ENCODE results near the gene NKX2-3. TPM values are rescaled to one million over a fixed set of nuclear protein-coding genes. Genes with fewer than 3 reads are reported as not detected.

NKX2-3 gene
- total RNA-seq, 1 donor from 2014 or later = not detected

DNA sequence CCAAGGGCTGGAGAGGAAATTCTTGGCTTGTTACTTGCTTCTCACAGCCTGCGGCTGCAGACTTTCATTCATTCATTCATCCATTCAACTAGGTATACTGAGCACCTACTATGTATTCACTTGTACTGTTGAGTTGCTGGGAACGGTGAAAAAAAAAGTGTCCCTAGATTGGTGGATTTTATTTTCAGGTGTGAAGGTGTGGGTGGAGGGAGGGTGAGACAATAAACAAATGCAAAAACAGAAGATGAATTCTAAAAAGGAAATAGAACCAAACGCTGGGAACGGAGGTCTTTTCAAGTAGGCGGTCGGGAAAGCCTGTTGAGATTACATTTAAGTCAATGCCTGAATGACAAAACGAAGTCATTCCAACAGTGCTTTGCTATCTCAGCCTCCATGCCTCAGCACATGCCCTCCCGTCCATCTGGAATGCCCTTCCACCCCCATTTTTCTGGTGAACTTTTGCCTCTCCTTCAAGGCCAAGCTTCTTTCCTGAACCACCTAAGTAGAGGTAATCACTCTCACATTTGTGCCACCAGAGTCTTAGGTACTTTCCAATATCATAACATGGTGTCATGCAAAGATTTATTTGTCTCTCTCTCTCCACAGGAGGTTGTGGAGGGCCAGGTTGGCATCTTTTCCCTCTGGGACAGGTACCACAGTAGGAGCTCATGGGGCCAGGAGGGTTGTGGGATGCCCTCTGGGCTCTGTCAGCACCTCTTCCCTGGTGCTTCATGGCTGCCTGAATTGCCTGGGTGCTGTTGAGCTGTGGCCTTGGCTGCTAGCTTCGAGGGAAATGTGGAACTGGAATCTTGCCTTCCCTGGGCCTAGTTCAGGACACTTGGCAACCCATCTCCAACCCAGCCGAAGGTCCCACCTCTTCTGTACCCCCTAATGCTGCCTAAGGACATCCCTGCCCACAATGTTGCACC lies 5.5 kb downstream of the NKX2-3 start:
- Mint-ChIP-seq H3K36me3 (ENCODE audit: insufficient read depth) (no peaks in the 10 kb centered on the region), H3K4me3 (ENCODE audit: low read depth) (no peak overlapping the region), H3K9me3 (ENCODE audit: low read depth) (no peaks in the 10 kb centered on the region), H3K4me1 (ENCODE audit: low read depth) (peaks cover 12% of the 10 kb centered on the region), H3K27me3 (peaks cover 91% of the 10 kb centered on the region), H3K27ac (no peak overlapping the region)
- TF ChIP-seq, protein P1, sequence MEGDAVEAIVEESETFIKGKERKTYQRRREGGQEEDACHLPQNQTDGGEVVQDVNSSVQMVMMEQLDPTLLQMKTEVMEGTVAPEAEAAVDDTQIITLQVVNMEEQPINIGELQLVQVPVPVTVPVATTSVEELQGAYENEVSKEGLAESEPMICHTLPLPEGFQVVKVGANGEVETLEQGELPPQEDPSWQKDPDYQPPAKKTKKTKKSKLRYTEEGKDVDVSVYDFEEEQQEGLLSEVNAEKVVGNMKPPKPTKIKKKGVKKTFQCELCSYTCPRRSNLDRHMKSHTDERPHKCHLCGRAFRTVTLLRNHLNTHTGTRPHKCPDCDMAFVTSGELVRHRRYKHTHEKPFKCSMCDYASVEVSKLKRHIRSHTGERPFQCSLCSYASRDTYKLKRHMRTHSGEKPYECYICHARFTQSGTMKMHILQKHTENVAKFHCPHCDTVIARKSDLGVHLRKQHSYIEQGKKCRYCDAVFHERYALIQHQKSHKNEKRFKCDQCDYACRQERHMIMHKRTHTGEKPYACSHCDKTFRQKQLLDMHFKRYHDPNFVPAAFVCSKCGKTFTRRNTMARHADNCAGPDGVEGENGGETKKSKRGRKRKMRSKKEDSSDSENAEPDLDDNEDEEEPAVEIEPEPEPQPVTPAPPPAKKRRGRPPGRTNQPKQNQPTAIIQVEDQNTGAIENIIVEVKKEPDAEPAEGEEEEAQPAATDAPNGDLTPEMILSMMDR (IDR thresholded peaks at IDR 0.05; ENCODE audit: unreplicated experiment) = no peak
- DNase-seq (ENCODE audit: low spot score, unreplicated experiment) = no peak

DNA sequence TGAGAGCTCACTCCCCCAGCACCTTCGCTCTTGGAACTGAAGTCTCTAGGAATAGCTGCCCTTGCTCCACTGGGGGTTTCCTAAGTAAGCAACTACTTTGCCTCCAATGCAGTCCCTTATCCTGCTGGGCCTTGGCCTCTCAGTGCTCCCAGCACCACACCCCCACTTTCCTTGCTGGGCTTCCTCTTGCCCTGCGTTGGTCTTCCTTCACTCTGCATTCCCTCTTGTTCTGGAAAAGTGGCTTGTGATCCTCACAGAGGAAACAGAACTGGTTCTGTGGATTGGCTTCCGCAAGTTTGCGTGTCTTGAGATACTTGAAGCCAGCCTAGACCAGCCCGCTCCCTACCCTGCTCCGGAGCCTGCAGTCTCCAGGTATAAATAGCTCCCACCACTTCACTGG lies 6.4 kb downstream of the NKX2-3 start:
- peaks cover 91% of the 10 kb centered on the region for H3K27me3 Mint-ChIP-seq
- TF ChIP-seq, protein P1 (IDR thresholded peaks at IDR 0.05; ENCODE audit: unreplicated experiment) = no peak
- H3K36me3 Mint-ChIP-seq (ENCODE audit: insufficient read depth) = no peaks in the 10 kb centered on the region
- DNase-seq (ENCODE audit: low spot score, unreplicated experiment) = no peak
- peaks cover 12% of the 10 kb centered on the region for H3K4me1 Mint-ChIP-seq (ENCODE audit: low read depth)
- H3K27ac Mint-ChIP-seq = no peak overlapping the region
- no peaks in the 10 kb centered on the region for H3K9me3 Mint-ChIP-seq (ENCODE audit: low read depth)
- no peak overlapping the region for H3K4me3 Mint-ChIP-seq (ENCODE audit: low read depth)

DNA sequence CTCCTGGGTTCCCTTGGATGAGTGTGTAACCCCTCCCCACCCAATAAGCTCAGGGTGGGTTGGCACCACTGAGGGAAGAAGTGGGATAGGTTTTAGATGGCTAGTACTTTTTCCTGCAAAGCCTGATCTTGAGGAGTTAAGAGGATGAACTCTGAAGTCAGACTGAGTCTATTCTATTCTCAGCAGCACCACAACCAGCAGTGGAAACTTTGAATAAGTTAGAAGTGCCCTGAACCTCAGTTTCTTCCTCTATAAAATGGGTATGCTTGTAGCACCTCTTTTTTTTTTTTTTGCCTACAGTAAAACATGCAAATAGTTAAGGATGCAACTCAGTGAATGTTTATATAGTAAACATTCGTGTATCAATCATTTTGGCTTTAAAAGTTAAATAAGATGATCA lies 7.1 kb downstream of the NKX2-3 start:
- no peak overlapping the region for H3K4me3 Mint-ChIP-seq (ENCODE audit: low read depth)
- DNase-seq (ENCODE audit: low spot score, unreplicated experiment) = no peak
- peaks cover 12% of the 10 kb centered on the region for H3K4me1 Mint-ChIP-seq (ENCODE audit: low read depth)
- H3K27ac Mint-ChIP-seq = no peak overlapping the region
- peaks cover 91% of the 10 kb centered on the region for H3K27me3 Mint-ChIP-seq
- TF ChIP-seq, protein P1 (IDR thresholded peaks at IDR 0.05; ENCODE audit: unreplicated experiment) = no peak
- H3K9me3 Mint-ChIP-seq (ENCODE audit: low read depth) = no peaks in the 10 kb centered on the region
- no peaks in the 10 kb centered on the region for H3K36me3 Mint-ChIP-seq (ENCODE audit: insufficient read depth)

DNA sequence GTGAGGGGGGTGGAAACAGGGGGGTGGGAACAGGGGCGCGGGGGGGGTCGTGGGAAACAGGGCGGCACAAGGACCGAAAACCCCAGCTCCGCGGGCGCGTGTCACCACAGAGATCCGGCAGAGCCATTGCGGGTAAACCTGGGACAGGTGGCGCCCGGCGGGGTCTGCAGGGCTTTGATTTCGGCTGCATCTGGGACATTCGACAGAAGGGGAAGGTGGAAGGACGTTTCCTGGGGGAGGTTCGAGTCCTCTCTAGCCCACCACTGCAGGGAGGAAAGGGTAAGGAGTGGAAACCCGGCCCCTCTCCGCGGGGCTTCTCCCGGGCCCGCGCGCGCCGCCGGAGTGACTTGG lies 7.5 kb downstream of the NKX2-3 start:
- TF ChIP-seq, protein P1 (IDR thresholded peaks at IDR 0.05; ENCODE audit: unreplicated experiment) = no peak
- H3K27ac Mint-ChIP-seq = no peak overlapping the region
- H3K27me3 Mint-ChIP-seq = peaks cover 93% of the 10 kb centered on the region
- peaks cover 12% of the 10 kb centered on the region for H3K4me1 Mint-ChIP-seq (ENCODE audit: low read depth)
- H3K36me3 Mint-ChIP-seq (ENCODE audit: insufficient read depth) = no peaks in the 10 kb centered on the region
- H3K9me3 Mint-ChIP-seq (ENCODE audit: low read depth) = no peaks in the 10 kb centered on the region
- no peak for DNase-seq (ENCODE audit: low spot score, unreplicated experiment)
- H3K4me3 Mint-ChIP-seq (ENCODE audit: low read depth) = no peak overlapping the region

DNA sequence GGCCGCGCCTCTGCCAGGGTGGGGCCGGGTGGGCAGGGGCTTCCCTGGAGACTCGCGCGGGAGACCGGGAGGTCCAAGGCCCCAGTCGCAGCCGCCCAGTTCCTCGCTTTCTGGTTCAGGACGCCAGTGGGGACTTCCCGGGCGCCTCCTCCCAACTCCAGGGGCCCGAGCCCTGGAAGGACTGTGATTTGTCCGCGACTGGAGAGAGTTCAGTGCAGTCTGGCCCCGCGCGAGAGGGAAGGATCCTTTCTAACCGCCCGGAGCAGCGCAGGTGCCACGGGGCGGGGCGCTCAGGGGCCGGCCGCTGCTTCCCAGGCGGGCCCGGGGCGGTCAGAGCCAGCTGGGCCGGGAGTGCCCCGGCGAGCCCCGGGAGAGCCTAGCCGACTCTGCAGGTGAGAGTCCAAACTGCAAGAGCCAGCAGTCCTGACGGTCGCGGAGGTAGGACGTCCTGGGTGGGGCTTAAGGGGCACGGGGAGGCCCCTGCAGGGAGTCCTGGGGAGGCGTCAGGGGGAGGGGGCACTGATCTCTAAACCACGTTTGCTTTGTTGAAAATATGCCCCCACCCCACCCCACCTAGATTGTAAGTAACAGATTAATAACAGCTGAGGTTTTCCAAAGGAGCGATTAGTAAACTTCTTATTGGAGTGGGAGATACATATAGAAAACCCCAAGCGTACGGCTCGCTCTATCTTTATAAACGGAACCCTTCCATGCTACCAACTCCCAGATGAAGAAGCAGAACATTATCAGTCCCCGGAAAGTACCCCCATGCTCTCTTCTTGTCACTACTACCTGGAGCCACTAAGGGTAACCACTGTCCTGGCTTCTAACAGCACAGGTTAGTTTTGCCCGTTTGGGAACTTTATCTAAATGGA lies 8.2 kb downstream of the NKX2-3 start:
- DNase-seq (ENCODE audit: low spot score, unreplicated experiment) = peak; percentile 60
- peaks cover 12% of the 10 kb centered on the region for H3K4me1 Mint-ChIP-seq (ENCODE audit: low read depth)
- no peaks in the 10 kb centered on the region for H3K9me3 Mint-ChIP-seq (ENCODE audit: low read depth)
- TF ChIP-seq, protein P1 (IDR thresholded peaks at IDR 0.05; ENCODE audit: unreplicated experiment) = peak; percentile 19
- H3K4me3 Mint-ChIP-seq (ENCODE audit: low read depth) = no peak overlapping the region
- H3K36me3 Mint-ChIP-seq (ENCODE audit: insufficient read depth) = no peaks in the 10 kb centered on the region
- no peak overlapping the region for H3K27ac Mint-ChIP-seq
- peaks cover 95% of the 10 kb centered on the region for H3K27me3 Mint-ChIP-seq
